ENCODE results near the gene ELMO3.

Gene ELMO3

DNA sequence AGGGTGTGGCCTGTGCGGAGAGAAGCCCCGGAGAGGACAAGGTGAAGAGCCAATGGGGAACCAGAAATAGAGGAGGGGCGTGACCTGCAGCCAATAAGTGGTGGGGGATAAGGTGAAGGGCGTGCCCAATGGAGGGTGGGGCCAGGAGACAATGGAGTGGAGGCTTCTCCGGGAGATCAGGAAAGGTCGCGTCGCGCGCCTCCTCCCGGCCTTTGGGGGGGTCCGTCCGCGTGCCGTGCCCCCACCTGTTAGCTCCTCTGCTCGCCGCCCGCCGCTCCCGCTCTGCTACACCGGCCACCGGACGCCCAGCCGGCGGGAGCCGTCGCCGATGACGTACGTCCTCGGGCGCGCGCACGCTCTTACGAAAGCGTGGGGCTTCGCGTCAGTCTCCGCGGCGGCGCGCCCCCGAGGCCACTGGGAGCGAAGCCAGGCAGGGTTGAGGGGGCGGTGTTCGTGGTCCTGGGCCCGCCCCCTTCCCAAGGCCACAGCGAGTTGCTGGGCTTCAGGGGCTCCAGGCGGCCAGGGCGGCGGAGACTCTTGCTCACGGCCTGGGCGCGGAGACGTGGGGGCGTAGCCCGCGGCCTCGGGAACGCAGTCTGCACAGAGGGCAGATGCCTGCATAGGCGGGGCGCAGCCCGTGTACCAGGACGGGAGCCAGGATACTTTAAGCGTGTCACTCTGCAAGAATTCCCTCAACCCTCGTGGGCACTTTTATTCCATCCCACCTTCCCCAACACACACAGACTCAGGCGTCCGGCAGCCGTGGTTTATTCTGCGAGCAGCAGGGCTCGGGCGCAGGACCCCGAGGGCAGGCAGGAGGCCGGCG, 15.1 kb upstream of the ELMO3 start, which contains the start of gene MATCAP1:
Gene MATCAP1, minus strand, starts transcription at position 337 of the 826 bp plus-strand sequence. CDS start 3,353 bp downstream, outside the sequence.
- peak; percentile 99 for DNase-seq (ENCODE audit: low spot score)

GRCh38 chr16:67184453-67184994, 14.4 kb upstream of the ELMO3 start:
- no peak for DNase-seq (ENCODE audit: low spot score)

- peak; percentile 80 for DNase-seq (ENCODE audit: low spot score)
Measured at GRCh38 chr16:67184995-67185650, 13.8 kb upstream of the ELMO3 start.

DNA sequence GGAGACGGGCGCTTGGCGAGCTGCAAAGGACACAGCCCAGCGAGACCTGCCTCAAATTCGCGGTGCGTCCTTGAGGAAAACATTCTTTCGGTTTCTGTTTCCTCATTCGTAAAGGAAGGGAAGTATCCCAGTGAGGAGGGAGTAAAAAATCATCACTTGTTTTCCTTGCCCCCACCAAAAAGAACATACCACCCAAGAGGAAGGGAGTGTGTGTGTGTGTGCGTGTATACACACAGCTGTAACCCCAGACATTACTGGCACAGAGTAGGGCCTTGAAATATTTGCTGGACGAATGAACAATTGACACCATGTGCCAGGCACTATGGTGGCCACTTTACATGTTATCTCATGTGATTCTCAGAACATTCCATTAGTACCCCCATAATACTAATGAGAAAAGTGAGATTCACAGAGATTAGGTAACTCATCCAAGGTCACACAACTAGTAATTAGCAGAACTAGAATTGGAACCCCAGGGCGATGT, 13.2 kb upstream of the ELMO3 start:
- no peak for DNase-seq (ENCODE audit: low spot score)

- peak; percentile 48 for DNase-seq (ENCODE audit: low spot score)
Measured at GRCh38 chr16:67186550-67186950, 12.4 kb upstream of the ELMO3 start.

DNA sequence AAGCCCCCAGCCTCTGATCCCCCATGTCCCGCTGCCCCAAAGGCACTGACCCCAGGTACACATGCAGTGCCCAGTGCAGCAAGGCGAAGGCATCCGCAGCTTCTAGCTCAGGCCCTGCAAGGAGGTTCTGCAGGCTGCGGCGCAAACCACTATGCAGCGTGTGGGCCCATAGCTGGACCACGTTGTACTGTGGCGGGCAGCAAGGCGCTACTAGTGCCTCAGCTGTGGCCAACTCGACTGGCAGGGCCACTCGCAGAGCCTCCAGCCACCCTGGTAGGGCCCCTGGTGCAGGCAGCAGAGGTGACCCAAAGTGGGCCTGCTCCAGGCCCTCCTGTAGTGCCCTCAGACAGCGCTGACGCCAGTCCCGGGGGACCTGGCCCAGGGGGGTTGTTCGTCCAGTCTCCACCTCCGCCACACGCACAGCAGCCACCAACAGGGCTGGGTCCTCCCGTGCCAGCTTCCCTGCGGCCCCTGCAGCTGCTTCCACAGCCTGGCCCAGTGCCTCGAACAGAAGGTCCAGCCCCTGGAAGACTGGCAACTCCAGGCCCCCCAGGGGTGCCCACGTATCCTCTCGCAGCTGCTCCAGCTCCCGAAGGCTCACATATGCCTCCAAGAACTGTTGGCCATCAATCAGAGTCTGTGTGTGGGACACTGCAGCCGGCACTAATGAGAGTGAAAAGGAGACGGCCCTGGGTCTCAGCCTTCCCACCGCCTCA, 11.6 kb upstream of the ELMO3 start:
- no peak for DNase-seq (ENCODE audit: low spot score)

GRCh38 chr16:67188323-67188722, 10.6 kb upstream of the ELMO3 start:
- no peak for DNase-seq (ENCODE audit: low spot score)

- no peak for DNase-seq (ENCODE audit: low spot score)
Measured at GRCh38 chr16:67188798-67189197, 10.1 kb upstream of the ELMO3 start.

- DNase-seq (ENCODE audit: low spot score), result no peak
Measured at GRCh38 chr16:67190041-67190440, 8.9 kb upstream of the ELMO3 start, which contains the start of gene EXOC3L1. Gene EXOC3L1 (minus strand): TSS chr16:67190136. CDS start chr16:67189676, 460 bp downstream.

GRCh38 chr16:67190448-67191399, 8.2 kb upstream of the ELMO3 start:
- DNase-seq (ENCODE audit: low spot score), result no peak

- no peak for DNase-seq (ENCODE audit: low spot score)
Measured at GRCh38 chr16:67191411-67191994, 7.4 kb upstream of the ELMO3 start.

GRCh38 chr16:67191995-67192681, 6.8 kb upstream of the ELMO3 start, which contains the start of gene E2F4:
Gene E2F4 (plus strand): TSS chr16:67192155. CDS start chr16:67192228, 73 bp downstream.
- peak; percentile 94 for DNase-seq (ENCODE audit: low spot score)

- DNase-seq (ENCODE audit: low spot score), result no peak
Measured at GRCh38 chr16:67192781-67193361, 6.1 kb upstream of the ELMO3 start.

- no peak for DNase-seq (ENCODE audit: low spot score)
Measured at GRCh38 chr16:67193536-67193935, 5.4 kb upstream of the ELMO3 start.

DNA sequence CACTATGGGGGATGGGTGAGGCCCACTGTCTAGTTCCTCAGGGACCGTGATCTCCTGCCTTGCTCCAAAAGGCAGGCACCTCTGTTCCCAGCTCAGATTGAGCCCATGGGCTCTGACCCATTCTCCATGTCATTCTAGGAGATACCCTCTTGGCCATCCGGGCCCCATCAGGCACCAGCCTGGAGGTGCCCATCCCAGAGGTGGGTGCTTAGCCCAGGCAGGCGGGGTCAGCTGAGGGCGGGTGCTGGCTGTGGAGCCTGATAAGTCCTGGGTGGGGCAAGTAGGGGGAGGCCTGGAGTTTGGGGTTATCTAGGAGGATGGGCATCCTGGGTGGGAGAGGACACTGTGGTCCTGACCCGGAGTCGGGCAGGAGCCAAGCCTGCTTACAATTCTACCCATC, 4.7 kb upstream of the ELMO3 start:
- no peak for DNase-seq (ENCODE audit: low spot score)

DNA sequence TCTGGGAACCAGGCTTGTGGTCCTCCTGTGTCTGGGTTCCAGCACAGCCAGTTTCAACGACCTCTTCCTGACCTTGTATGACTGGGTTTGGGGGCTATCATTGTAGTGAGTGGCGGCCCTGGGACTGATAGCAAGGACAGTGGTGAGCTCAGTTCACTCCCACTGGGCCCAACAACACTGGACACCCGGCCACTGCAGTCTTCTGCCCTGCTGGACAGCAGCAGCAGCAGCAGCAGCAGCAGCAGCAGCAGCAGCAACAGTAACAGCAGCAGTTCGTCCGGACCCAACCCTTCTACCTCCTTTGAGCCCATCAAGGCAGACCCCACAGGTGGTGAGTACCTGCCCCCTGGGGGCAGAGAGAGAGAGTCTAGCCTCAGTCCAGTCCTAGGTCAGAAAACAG, 3.3 kb upstream of the ELMO3 start:
- no peak for DNase-seq (ENCODE audit: low spot score)

- DNase-seq (ENCODE audit: low spot score), result no peak
Measured at GRCh38 chr16:67196881-67197280, 2.0 kb upstream of the ELMO3 start.

DNA sequence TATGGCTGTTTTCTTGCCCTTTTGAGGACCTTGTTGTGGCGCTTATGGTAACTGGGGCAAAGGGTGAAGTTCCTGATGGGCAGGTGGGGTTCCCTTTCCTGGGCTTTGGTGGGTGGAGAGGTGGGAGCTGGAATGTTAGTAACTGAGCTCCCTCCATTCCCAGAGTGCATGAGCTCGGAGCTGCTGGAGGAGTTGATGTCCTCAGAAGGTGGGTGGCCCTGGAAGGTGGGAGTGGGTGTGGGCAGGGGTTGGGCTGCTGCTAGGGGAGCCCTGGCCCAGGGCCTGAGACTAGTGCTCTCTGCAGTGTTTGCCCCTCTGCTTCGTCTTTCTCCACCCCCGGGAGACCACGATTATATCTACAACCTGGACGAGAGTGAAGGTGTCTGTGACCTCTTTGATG, 1.2 kb upstream of the ELMO3 start:
- DNase-seq (ENCODE audit: low spot score), result no peak

DNA sequence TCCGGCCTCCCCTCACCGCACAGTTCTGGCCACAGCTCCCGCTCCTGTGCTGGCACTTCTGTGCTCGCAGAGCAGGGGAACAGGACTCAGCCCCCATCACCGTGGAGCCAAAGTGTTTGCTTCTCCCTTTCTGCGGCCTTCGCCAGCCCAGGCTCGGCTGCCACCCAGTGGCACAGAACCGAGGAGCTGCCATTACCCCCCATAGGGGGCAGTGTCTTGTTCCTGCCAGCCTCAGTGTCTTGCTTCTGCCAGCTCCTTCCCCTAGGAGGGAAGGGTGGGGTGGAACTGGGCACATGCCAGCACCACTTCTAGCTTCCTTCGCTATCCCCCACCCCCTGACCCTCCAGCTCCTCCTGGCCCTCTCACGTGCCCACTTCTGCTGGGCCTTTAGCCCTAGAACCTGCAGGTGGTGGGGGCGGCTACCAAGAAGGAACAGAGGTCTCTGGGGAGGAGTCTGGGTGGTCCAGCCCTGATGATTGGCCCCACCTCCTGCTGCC, 645 bp upstream of the ELMO3 start:
- peak; percentile 73 for DNase-seq (ENCODE audit: low spot score)

Data from AG08395 (cell line).